C1 segment of cervical spinal cord (tissue), 14 donors: ENCODE measurements around the gene MRPS14.
"Not testable (repeated sequence)": the region's sequence is repeated elsewhere in the genome, so short reads cannot be mapped to it uniquely, and the experiment has no call there.

Experiments used
- DNase-seq, 14 donors: peaks; one replicate each; lab custom pipeline; 2025; lab: John Stamatoyannopoulos, UW

Gene MRPS14

GRCh38 chr1:175023043-175023921, at the start of gene MRPS14:
TSS of gene MRPS14 (minus strand) at chr1:175023425. CDS start at chr1:175023408, 17 bp downstream.
- peak; percentile 65 to 97 (median 94) for DNase-seq

GRCh38 chr1:175072099-175072951, 49.1 kb upstream of the MRPS14 start:
- DNase-seq: peak in 7 of 14 donors; percentile 10 to 27 (median 16)

GRCh38 chr1:175071276-175071943, 48.2 kb upstream of the MRPS14 start:
- DNase-seq: no peak

- no peak for DNase-seq
Measured at GRCh38 chr1:175070818-175071217, 47.6 kb upstream of the MRPS14 start.

- no peak for DNase-seq
Measured at GRCh38 chr1:175067362-175068106, 44.3 kb upstream of the MRPS14 start, which contains the start of gene TNN. TSS of gene TNN (plus strand) at chr1:175067833. CDS start at chr1:175077419, 9,586 bp downstream.

- no peak for DNase-seq
Measured at GRCh38 chr1:175062858-175063257, 39.6 kb upstream of the MRPS14 start.

- DNase-seq: no peak
Measured at GRCh38 chr1:175062339-175062738, 39.1 kb upstream of the MRPS14 start.

- no peak for DNase-seq
Measured at GRCh38 chr1:175054736-175055135, 31.5 kb upstream of the MRPS14 start.

- no peak for DNase-seq
Measured at GRCh38 chr1:175050992-175051391, 27.8 kb upstream of the MRPS14 start.

- no peak for DNase-seq
Measured at GRCh38 chr1:175045519-175045918, 22.3 kb upstream of the MRPS14 start.

- no peak for DNase-seq
Measured at GRCh38 chr1:175045097-175045496, 21.9 kb upstream of the MRPS14 start.

GRCh38 chr1:175044591-175044990, 21.4 kb upstream of the MRPS14 start:
- DNase-seq: not testable (repeated sequence)

GRCh38 chr1:175043824-175044223, 20.6 kb upstream of the MRPS14 start:
- DNase-seq: no peak

GRCh38 chr1:175042650-175043049, 19.4 kb upstream of the MRPS14 start:
- DNase-seq: no peak

GRCh38 chr1:175040324-175040879, 17.2 kb upstream of the MRPS14 start:
- DNase-seq: no peak

- no peak for DNase-seq
Measured at GRCh38 chr1:175037416-175037815, 14.2 kb upstream of the MRPS14 start.

- DNase-seq: no peak
Measured at GRCh38 chr1:175036476-175036875, 13.3 kb upstream of the MRPS14 start.

- no peak for DNase-seq
Measured at GRCh38 chr1:175035865-175036264, 12.6 kb upstream of the MRPS14 start.

GRCh38 chr1:175034775-175035174, 11.6 kb upstream of the MRPS14 start:
- no peak for DNase-seq

GRCh38 chr1:175033953-175034352, 10.7 kb upstream of the MRPS14 start:
- DNase-seq: no peak

- DNase-seq: no peak
Measured at GRCh38 chr1:175024773-175025172, 1.5 kb upstream of the MRPS14 start.
